Vagina (tissue), 2 donors: ENCODE measurements around the gene COMMD4.

Experiments
- CTCF ChIP-seq, 3 experiments: fragments of 450-650 bp in 2 of 3; fragments of 200-600 bp in 1 of 3; sonication (generic) in 1 of 3; IDR thresholded peaks; one replicate each; pipeline ENCODE4 v1.5.1; 2017 to 2019; ENCODE audit warnings: antibody characterized with exemption in 3 of 3, mild to moderate bottlenecking in 2 of 3, moderate library complexity in 2 of 3
- POLR2A ChIP-seq, 2 donors: fragments of 450-650 bp; IDR thresholded peaks; one replicate each; pipeline ENCODE4 v1.6.1; 2017; ENCODE audit warnings: antibody characterized with exemption in 2 of 2, mild to moderate bottlenecking in 2 of 2, moderate library complexity in 2 of 2
- POLR2AphosphoS5 ChIP-seq, 2 donors: sonication (generic); formaldehyde crosslinking; IDR thresholded peaks; one replicate each; pipeline ENCODE4 v1.9.0; 2017; ENCODE audit warnings: antibody characterized with exemption in 2 of 2, mild to moderate bottlenecking in 2 of 2, low read depth in 1 of 2; ENCODE audit not compliant: insufficient read depth in 1 of 2

- TF ChIP-seq CTCF (IDR thresholded peaks at IDR 0.05) (no peak), POLR2A (IDR thresholded peaks at IDR 0.05) (no peak), POLR2AphosphoS5 (IDR thresholded peaks at IDR 0.05; ENCODE audit: insufficient read depth in 1 of 2, low read depth in 1 of 2) (no peak)
These were observed 16.6 kb downstream of the COMMD4 start for GRCh38 chr15:75352186-75353080.
